Pancreas (tissue), 10 donors: ENCODE measurements around the gene MARS1. TPM values are rescaled to one million over a fixed set of nuclear protein-coding genes. Genes with fewer than 3 reads are reported as not detected.
"Not testable (repeated sequence)": the region's sequence is repeated elsewhere in the genome, so short reads cannot be mapped to it uniquely, and the experiment has no call there.

Experiments
- ATAC-seq, 4 donors: fragments of 200-7000 bp; cut with Tn5 transposase; one replicate each; pipeline versions ENCODE4 v1.8.0 to v1.9.1; 2020; ENCODE audit warnings: mild to moderate bottlenecking in 4 of 4, moderate library complexity in 4 of 4
- DNase-seq, 6 donors: peaks; one replicate each; pipeline ENCODE4 v3.0.0-alpha.2; 2020
- FAIRE-seq: peaks from 2 replicates; lab custom pipeline; 2012; peaks lifted over from hg19 to GRCh38; lab: Jason Lieb, UNC
- H3K27ac ChIP-seq, 4 donors: fragments of 200-600 bp; sonication (generic); 1 replicate in 3 of 4; 2 replicates in 1 of 4; pipeline versions ENCODE4 v1.5.0 to v1.8.0; 2020
- H3K27me3 ChIP-seq, 4 donors: fragments of 200-600 bp; one replicate each; pipeline ENCODE4 v1.8.0; 2021
- H3K36me3 ChIP-seq, 3 donors: fragments of 200-600 bp; sonication (generic) in 1 of 3; one replicate each; pipeline versions ENCODE4 v1.5.0 to v1.8.0; 2020 to 2021
- H3K4me1 ChIP-seq, 3 donors: fragments of 200-600 bp; one replicate each; pipeline ENCODE4 v1.8.0; 2021
- H3K4me3 ChIP-seq, 4 donors: fragments of 200-600 bp; sonication (generic) in 2 of 4; one replicate each; pipeline versions ENCODE4 v1.5.0 to v1.8.0; 2020 to 2021
- H3K9me3 ChIP-seq, 4 donors: fragments of 200-600 bp; one replicate each; pipeline ENCODE4 v1.8.0; 2021
- CTCF ChIP-seq, 4 donors: fragments of 200-600 bp; sonication (generic) in 3 of 4; IDR thresholded peaks; one replicate each; pipeline versions ENCODE4 v1.5.0 to v1.8.0; 2021; ENCODE audit warnings: antibody characterized with exemption in 4 of 4
- WGBS, 2 donors: extraction: QIAGEN DNeasy Blood & Tissue Kit; methylation state at CpG; one replicate each; pipeline ENCODE4 v1.1.7; 2013; 5-methylcytosine and 5-hydroxymethylcytosine counted together
- intact Hi-C, 3 donors: fragments of 100-400 bp; cut with DNase I; formaldehyde crosslinking; loops; one replicate each; pipeline versions ENCODE4 v1.11.1 to v1.14.2; 2022
- polyA plus RNA-seq, 2 donors: library from polyadenylated mRNA; stranded (reverse); fragments of 200-250 nt; gene quantifications; one replicate each; pipeline ENCODE4 v1.2.3, GENCODE V29; 2013
- total RNA-seq, 6 donors: library from RNA; stranded (reverse); fragmentation: NEBNext Ultra II Directional in 4 of 6; extraction: Animal tissue kit (Norgen Biotek cat#: 25700) in 4 of 6; gene quantifications; one replicate each; pipeline versions ENCODE4 v1.2.1 to v1.2.4, GENCODE V29; 2021 to 2023
- donor health status: healthy with polysubstance abuse.
- donor health status: DM: no; HTN: no; CAD: no; lungs with moderate emphysema.
- donor health status: DM: no; HTN: no; CAD: no.
- donor health status: control.
- donor health status: control.
- donor health status: Bipolar disorder and iron deficiency.
- donor health status: DM: yes; HTN: yes; CAD: no.
- donor health status: DM: no; HTN: no; CAD: no.
- donor health status: DM: no; HTN: no; CAD: no.
- donor health status: DM: yes; HTN: yes; CAD: no.

Gene MARS1
- total and polyA plus RNA-seq, 8 donors: 33.4 to 210 (median 88.8) TPM

GRCh38 chr12:57517187-57517586, 29.3 kb downstream of the MARS1 start:
- Histone ChIP-seq H3K4me1 (peaks cover 27 to 44% (median 35%) of the 10 kb centered on the region in 3 donors), H3K27me3 (no peaks in the 10 kb centered on the region), H3K4me3 (no peak overlapping the region), H3K36me3 (peaks cover 0 to 32% (median 20%) of the 10 kb centered on the region in 3 donors), H3K9me3 (no peaks in the 10 kb centered on the region), H3K27ac (peak overlapping the region in 1 of 4 donors; percentile 93)
- WGBS, 2 donors: 28 to 59% methylated on average over 1 of the region's 1 CpG
- no peak for TF ChIP-seq CTCF (IDR thresholded peaks at IDR 0.05)
- DNase-seq (no peak), ATAC-seq (no peak), FAIRE-seq (no peak)
- intact Hi-C loops: no loop called here

GRCh38 chr12:57517718-57518117, 29.9 kb downstream of the MARS1 start:
- Histone ChIP-seq H3K36me3 (peaks cover 0 to 27% (median 17%) of the 10 kb centered on the region in 3 donors), H3K27ac (peak overlapping the region in 3 of 4 donors; percentile 3 to 93 (median 40)), H3K4me3 (peak overlapping the region in 2 of 4 donors; percentile 54 to 58), H3K4me1 (peaks cover 27 to 44% (median 35%) of the 10 kb centered on the region in 3 donors)
- H3K27me3 ChIP-seq, intact Hi-C loops, DNase-seq, ATAC-seq, FAIRE-seq, H3K9me3 ChIP-seq: not testable (repeated sequence)
- WGBS, 2 donors: 71% methylated on average over 10 of the region's 10 CpGs

GRCh38 chr12:57518176-57518919, 30.5 kb downstream of the MARS1 start:
- Histone ChIP-seq H3K27ac (peak overlapping the region in 3 of 4 donors; percentile 3 to 98 (median 93)), H3K27me3 (no peaks in the 10 kb centered on the region), H3K4me3 (peak overlapping the region in 2 of 4 donors; percentile 54 to 58), H3K9me3 (no peaks in the 10 kb centered on the region), H3K4me1 (peaks cover 27 to 44% (median 35%) of the 10 kb centered on the region in 3 donors), H3K36me3 (peaks cover 0 to 22% (median 15%) of the 10 kb centered on the region in 3 donors)
- 36% methylated on average over 8 of the region's 8 CpGs for WGBS, 2 donors
- DNase-seq: no peak
- intact Hi-C loops: no loop called here
- no peak for ATAC-seq
- TF ChIP-seq CTCF (IDR thresholded peaks at IDR 0.05): no peak
- FAIRE-seq: no peak

GRCh38 chr12:57518920-57519795, 31.3 kb downstream of the MARS1 start:
- peak overlapping the region; percentile 83 to 98 (median 94) for H3K27ac ChIP-seq
- intact Hi-C loops: no loop called here
- H3K4me3 ChIP-seq: peak overlapping the region; percentile 54 to 93 (median 68)
- H3K9me3 ChIP-seq: no peaks in the 10 kb centered on the region
- ATAC-seq (peak in 3 of 4 donors; percentile 5 to 9 (median 7)), DNase-seq (peak in 4 of 6 donors; percentile 45 to 67 (median 54)), FAIRE-seq (no peak)
- 12% methylated on average over 7 of the region's 7 CpGs for WGBS, 2 donors
- peaks cover 0 to 22% (median 15%) of the 10 kb centered on the region in 3 donors for H3K36me3 ChIP-seq
- H3K27me3 ChIP-seq: no peaks in the 10 kb centered on the region
- H3K4me1 ChIP-seq: peaks cover 35 to 50% (median 42%) of the 10 kb centered on the region in 3 donors
- TF ChIP-seq CTCF (IDR thresholded peaks at IDR 0.05): no peak

- WGBS, 2 donors: 0% methylated on average over 8 of the region's 8 CpGs
- peak overlapping the region; percentile 54 to 93 (median 68) for H3K4me3 ChIP-seq
- DNase-seq: peak in 3 of 6 donors; percentile 60 to 71 (median 62)
- FAIRE-seq: no peak
- H3K27me3 ChIP-seq: no peaks in the 10 kb centered on the region
- H3K36me3 ChIP-seq: peaks cover 0 to 18% (median 15%) of the 10 kb centered on the region in 3 donors
- peak overlapping the region; percentile 83 to 98 (median 94) for H3K27ac ChIP-seq
- ATAC-seq: peak in 1 of 4 donors; percentile 21
- no peaks in the 10 kb centered on the region for H3K9me3 ChIP-seq
- peaks cover 41 to 53% (median 44%) of the 10 kb centered on the region in 3 donors for H3K4me1 ChIP-seq
- TF ChIP-seq CTCF (IDR thresholded peaks at IDR 0.05): no peak
- intact Hi-C loops: no loop called here
These were observed 31.9 kb downstream of the MARS1 start for GRCh38 chr12:57519796-57520052.
